H1 (cell line): ENCODE data around the gene PPFIA2. TPM values are rescaled to one million over a fixed set of nuclear protein-coding genes. Genes with fewer than 3 reads are reported as not detected.

Experiments
- RAD21 ChIP-seq, 2 experiments: IDR thresholded peaks in 1 of 2; conservative IDR thresholded peaks in 1 of 2; 2 replicates each; pipeline ENCODE4 v1.6.1; 2011; ENCODE audit warnings: low read depth in 2 of 2, low read length in 2 of 2, improper control_type of control experiment in 1 of 2, inconsistent platforms in 1 of 2, mild to moderate bottlenecking in 1 of 2, moderate library complexity in 1 of 2
- polyA plus RNA-seq, 7 experiments: library from polyadenylated mRNA; depleted of rRNA in 3 of 7; stranded (reverse) in 5 of 7; unstranded in 2 of 7; fragments of >200 nt in 5 of 7; fragments of 200-250 nt in 2 of 7; gene quantifications; 1 replicate in 5 of 7; 2 replicates in 1 of 7; 4 replicates in 1 of 7; pipeline versions ENCODE4 v1.2.1 to v1.2.3, GENCODE V29; 2011 to 2013; ENCODE audit warnings: missing spikeins in 2 of 7, mixed read lengths in 2 of 7
- total RNA-seq: library from RNA; stranded (reverse); fragmentation: NEBNext Ultra II Directional; extraction: Animal tissue kit (Norgen Biotek cat#: 25700); gene quantifications from 2 replicates; pipeline ENCODE4 v1.2.1, GENCODE V29; 2021

PPFIA2 gene
- total and polyA plus RNA-seq, 2 of the 8 experiments (the other 6 are each of a cell fraction or from before 2014, with no cell fraction given) = 1.2 to 1.8 TPM

DNA sequence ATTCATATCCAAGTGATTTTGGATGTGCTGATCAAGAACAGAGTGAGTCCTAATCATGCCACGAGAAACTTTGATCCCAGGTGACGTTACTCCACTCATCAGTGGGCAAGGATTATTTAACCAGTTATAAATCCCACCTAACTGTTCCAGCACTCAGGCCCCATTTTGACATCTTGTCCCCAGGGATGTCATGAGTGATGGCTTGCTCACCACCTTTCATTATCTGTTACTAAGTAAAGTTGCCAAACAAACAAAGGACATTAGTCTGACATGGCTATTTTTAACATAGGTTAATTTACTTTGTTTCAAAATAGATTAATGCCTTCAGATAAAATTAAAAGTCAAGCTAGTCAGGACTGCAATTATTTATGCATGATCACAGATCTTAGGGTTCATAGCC lies 425.3 kb downstream of the PPFIA2 start (continued):
- TF ChIP-seq RAD21 (IDR thresholded peaks at IDR 0.05 in 1 of 2, conservative IDR thresholded peaks at IDR 0.05 in 1 of 2; ENCODE audit: low read depth in 2 of 2, low read length in 2 of 2) = no peak
